ENCODE measurements around the gene GRM7.

Gene GRM7

GRCh38 chr3:7683426-7683825, 822.5 kb downstream of the GRM7 start:
- DNase-seq = no peak

DNA sequence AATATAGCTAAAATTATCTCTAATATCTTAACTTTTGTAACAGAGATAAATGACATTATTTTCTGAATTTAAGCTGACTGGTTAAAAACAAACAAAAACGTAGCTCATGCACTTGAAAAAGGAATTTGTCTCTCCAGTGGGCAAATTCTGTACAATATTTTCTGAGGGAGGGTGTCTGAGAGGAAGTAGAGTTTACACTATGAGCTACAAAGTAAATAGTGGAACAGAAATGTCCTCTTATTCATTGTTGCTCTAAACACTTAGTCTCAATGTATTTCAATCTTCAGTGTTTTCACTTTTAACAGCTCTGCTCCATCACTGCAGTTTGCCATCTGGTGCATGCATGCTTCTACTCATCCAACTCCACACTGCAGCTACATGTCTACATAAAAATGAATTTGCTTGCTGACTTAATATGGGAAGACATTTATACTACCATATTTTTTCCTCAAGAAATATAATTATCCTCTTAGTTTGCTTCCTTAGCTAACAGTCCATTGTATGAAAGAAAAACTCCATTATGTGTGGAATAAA, 823.3 kb downstream of the GRM7 start:
- DNase-seq = no peak

GRCh38 chr3:7687428-7688147, 826.7 kb downstream of the GRM7 start:
- DNase-seq = no peak

DNA sequence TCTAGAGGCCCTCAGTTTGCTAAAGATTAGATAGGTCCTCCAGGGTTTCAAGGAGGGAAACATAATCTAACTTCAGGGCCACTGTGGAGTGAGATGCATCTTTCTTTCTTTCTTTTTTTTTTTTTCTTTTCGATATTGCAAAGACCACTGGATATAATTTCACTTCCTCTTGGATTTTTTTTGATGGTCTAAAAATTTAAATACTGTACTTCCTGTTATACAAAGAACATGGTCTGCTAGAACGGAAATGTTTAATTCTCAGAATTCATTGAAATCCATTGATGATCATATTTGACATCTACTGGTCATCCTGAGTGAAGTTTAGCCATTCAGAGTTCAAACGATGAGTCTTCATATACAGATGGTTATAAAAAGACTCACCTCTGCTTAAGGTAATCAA, 832.0 kb downstream of the GRM7 start:
- no peak for DNase-seq

GRCh38 chr3:7693976-7694375, 833.1 kb downstream of the GRM7 start:
- no peak for DNase-seq

DNA sequence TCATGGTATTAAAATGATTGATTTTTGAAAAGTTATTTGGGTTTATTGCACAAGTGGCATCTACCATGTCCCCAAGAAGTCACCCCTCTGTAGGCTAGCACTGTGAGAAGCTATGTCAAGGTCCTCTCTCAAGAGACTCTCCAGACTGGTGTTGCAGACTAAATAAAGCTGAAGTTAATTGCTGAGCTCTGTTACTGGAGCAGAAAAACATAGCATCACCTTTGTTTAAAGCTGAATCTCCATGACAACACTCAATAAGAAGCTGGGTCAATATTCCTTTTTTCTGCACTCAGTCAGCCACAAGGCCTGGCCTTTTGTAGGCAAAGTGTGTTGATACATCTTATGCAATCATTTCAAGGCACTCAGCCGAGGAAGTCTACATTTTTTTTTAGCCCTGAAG, 834.1 kb downstream of the GRM7 start:
- no peak for DNase-seq

DNA sequence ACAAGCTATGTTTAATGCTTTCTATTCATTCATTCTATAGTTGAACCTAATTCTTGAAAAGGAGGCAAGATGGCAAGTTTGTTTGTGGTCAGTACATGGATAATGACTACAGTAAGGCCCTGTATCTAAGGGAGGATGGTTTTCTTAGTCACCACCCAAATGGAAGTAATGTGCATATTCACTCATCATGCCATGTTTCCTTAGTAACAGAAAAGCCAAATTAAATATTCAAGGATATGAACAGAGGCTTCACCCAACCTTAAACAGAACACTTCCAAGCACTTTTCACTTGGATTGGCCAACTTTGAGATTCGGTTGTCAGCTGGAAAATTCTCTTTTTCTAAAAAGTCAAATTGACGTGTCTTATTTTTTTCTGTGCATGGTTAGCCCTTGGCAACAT, 835.4 kb downstream of the GRM7 start:
- DNase-seq = no peak

DNA sequence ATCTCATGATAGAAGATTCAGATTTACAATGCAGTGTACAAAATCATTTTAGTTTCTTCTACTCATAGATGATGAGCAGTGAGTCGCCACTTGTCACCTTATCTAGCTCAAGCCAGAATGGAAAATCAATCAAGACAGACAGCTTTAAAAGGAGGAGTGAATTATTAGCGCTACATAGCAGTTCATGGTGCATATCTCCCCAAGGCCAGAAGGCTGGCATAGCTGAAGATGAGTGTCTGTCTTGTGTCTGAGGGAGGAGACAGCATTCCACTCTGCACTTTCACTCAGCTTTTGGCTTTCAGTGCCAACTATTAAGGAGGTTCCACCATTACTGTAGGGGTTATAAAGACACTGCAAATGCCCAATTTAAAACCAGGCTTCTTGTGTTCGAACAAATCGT, 836.6 kb downstream of the GRM7 start:
- DNase-seq = no peak

- DNase-seq = no peak
Measured at GRCh38 chr3:7700539-7700938, 839.6 kb downstream of the GRM7 start.

DNA sequence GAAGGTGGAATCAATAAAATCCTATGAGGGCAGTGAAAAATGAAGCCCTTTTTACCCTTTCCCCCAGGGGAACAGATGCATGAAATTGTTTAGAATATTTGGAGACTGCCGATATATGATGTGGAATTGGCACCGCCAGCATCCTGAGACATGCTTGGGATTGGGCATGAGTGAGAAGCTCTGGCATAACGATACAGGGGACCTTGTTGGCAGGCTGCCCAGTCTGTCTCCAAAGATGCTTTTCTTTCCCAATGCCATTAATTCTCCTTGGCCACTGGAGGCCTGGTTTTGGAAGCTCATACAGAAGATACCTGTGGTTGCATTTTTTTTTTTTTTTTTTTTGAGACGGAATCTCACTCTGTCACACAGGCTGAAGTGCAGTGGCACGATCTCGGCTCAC, 840.1 kb downstream of the GRM7 start:
- no peak for DNase-seq

DNA sequence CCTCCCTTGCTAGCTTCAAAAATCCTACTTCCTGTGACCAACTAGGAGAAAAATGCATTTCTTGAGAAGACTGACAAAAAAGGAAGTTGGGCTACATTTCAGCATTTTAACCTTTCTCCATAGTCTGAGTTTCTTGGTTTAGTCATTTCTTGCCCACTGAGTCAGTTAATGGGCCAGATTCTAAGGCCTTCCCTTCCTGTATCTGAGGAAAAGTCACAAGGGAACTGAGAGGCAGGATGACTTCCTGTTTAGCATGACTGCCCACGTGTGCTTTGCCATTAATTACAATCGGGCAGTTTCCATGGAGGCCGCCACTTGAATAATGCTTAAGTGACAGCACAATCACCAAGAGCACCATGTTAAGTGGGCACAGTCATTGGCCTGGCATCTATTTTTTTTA, 846.3 kb downstream of the GRM7 start:
- DNase-seq = no peak

GRCh38 chr3:7709376-7710082, 848.6 kb downstream of the GRM7 start:
- DNase-seq = no peak

- DNase-seq = no peak
Measured at GRCh38 chr3:7710284-7710683, 849.4 kb downstream of the GRM7 start.

GRCh38 chr3:7713724-7714123, 852.8 kb downstream of the GRM7 start:
- DNase-seq = no peak

DNA sequence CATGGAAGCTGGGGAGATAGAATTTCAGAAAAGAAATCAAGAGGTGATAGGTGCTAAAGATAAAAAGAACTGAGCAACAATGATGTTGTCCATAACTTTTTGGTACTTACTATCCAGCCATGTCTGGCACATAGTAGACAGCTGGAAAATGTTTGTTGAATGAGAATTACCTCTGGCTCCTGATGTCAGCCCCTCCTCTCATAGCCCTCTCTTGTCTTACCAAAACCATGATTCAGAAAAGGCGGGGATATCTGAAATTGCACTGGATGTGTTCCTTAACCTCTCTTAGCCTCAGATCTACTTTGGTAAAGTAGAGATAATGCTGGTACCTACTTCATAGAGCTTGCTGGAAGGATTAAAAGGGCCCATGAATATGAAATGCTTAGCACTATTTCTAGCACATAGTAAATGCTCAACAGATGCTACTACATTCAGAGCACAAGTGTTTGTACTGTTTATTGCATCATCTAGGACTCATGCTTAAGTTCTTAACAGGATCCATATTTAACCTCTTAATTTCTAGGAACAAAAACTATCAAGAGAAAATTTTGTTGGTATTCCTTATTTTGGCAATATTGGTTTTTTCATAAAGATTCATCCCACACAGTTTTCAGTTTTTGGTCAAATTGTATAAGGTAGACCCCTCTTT, 859.9 kb downstream of the GRM7 start:
- DNase-seq = no peak

DNA sequence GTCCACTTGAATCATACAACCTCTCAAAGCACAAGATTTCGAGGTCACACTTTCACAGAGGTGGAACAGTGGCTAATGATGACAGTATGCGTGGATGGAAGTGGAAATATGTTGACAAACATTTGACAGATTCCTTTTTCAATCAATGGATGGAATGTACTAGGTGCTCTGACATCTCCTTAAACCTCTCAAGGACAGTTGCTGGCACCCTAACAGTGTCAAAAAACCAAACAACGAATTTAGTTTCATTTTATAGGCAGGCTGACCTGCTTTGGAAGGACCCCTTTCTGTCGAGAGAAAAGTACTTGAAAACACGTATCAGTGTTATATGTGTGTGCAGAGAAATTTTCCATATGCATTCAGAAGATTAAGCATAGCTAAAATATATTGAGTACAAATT, 861.0 kb downstream of the GRM7 start:
- no peak for DNase-seq

- DNase-seq = peak; percentile 28
Measured at GRCh38 chr3:7728566-7729519, 867.9 kb downstream of the GRM7 start.

DNA sequence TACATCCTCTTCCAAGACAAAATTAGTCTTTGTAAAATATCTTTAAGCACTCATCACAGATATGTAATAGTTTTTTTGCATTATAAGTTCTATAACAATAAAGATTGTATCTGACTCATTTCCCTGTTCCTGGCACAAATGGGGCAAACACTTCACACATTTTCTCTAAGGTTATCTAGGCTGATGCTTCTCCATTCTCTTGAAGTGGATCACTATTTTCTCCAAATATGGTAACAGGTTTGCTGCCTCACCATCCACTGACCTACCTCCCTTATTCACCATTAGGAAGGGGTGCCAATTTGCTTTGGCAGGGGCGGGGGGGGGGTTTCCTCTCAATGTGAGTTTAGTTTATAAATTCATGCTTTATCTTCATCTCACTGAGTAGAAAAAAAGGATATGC, 873.0 kb downstream of the GRM7 start:
- DNase-seq = no peak

- no peak for DNase-seq
Measured at GRCh38 chr3:7734456-7734855, 873.5 kb downstream of the GRM7 start.

GRCh38 chr3:7737263-7737662, 876.3 kb downstream of the GRM7 start:
- no peak for DNase-seq

DNA sequence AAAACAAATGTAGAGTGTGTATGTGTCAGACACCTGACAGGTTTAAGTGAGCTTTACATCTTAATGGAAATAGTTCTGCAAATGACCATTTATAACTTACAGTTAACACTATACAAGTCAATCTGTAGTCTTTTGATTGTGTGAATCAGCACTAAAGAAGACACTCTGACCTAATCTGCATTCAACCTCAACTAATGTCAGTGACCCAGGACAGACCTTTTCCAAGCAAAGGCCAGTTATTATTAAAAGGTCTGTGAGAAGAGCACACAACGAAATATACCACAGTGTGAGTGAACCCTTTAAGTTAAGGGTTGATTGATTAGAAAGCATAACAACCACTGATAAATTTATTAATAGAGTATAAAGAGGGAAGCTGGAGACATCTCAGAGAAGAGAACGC, 878.8 kb downstream of the GRM7 start:
- no peak for DNase-seq

GRCh38 chr3:7740458-7740857, 879.5 kb downstream of the GRM7 start:
- DNase-seq = no peak

DNA sequence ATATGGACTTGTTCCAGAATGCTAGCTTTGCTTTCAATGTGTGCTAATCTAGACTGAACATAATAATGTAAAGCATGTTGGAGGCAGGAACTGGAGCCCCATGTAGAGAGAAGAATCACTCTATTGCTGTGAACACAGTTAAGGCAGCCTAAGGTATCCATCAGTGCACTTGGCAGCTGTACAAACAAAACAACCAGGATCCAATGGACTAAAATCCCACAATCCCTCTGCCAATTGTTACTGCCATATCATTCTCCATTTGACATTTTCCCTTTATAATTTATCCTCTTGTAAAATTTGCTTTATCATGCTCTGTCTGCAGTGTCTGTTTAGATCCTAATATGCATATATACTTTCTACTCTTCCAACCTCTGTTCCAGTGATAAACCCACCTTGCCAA, 883.9 kb downstream of the GRM7 start:
- no peak for DNase-seq

All from NCI-H526 treated with DMSO at 0.1 percent for 48 hours (cell line).